KOPT-K1 (cell line): ENCODE measurements around the gene HSD17B8.
A peak's percentile ranks its signal among the peaks of the same experiment; 100 is the strongest.

ENCODE experiments used
- H3K27ac ChIP-seq: fragments of 200-600 bp; sonication (generic); 2 replicates; pipeline ENCODE4 v1.5.1; 2016; ENCODE audit warnings: antibody characterized with exemption, mild to moderate bottlenecking, low read depth, low read length; ENCODE audit not compliant: poor library complexity, severe bottlenecking
- H3K36me3 ChIP-seq: fragments of 200-600 bp; sonication (generic); 2 replicates; pipeline ENCODE4 v1.5.1; 2017; ENCODE audit warnings: antibody characterized with exemption, mild to moderate bottlenecking, low read length, moderate library complexity; ENCODE audit not compliant: insufficient read depth
- H3K9me3 ChIP-seq: fragments of 200-600 bp; sonication (generic); 2 replicates; pipeline ENCODE4 v1.5.1; 2017; ENCODE audit warnings: antibody characterized with exemption, low read length, mild to moderate bottlenecking; ENCODE audit not compliant: insufficient read depth, poor library complexity, severe bottlenecking

Gene HSD17B8

DNA sequence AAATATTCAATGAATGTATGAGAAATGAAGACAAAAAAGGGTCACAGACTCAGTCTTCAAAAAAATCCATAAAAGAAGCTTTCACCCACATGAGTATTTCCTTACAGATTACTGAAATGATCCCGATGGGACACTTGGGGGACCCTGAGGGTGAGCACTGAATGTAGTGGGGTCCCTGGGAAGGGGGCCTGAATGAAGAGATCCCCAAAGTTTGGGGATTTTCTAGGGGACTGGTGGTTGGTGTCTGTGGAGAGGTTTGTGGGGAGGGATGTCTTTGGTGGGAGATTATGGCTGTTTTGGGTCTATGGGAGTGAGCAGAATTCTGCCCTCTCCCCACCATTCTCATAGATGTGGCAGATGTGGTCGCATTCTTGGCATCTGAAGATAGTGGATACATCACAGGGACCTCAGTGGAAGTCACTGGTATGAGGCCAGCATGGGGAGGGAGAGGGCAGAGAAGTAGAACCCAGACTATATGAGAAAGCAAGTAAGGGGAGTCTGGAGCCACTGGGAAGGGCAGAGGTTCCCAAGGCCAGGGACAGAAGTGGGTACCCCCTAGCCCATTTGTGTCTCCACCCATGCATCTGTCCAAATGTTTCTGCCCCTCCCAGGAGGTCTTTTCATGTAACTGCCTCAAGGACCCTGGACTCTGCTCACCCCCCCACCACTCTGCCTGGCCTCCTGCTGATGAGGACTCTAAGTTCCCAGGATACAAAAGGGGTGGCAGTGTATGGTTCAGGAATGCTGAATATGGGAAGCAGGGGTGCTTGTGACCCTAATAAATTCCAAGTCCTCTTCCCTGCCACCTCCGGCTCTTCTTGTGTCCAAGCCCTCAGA lies 1.8 kb downstream of the HSD17B8 start:
- H3K36me3 ChIP-seq, result peaks cover 42% of the 10 kb centered on the region

DNA sequence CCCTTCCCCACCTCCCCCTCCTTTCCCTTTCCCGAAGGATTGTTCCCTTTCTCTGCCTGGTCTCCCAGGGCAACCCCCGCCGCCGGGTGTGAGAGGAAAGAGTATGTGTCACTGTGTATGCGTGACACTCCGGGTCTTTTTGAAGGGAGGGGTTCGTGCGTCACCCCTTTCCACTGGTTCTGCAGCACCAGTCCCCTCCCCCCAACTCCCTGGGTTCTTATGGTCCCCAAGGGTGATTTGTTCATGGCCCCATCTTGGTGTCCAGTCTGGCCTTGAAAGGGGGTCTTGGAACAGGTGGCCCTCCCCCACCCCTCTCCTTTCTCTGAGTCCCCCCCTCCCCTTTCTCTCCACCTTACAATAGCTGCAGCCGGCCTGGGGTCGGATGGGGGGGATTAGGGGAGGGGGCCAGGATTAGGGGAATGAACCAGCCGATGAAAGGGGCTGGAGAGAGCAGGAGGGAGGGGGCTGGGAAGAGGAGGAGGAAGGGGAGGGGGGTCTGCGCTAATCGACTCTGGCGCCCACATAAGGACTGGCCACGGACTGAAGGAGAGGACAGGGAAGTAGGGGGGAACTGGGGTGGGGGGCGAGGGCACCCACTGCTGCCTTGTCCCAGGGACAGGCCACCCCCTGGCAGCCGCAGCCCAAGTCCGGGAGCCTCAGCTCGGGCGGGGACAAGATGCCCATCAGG lies 2.6 kb downstream of the HSD17B8 start:
- Histone ChIP-seq H3K27ac (no peak overlapping the region), H3K36me3 (peaks cover 41% of the 10 kb centered on the region), H3K9me3 (no peaks in the 10 kb centered on the region)

More for the DNA sequence above, 1.8 kb downstream of the HSD17B8 start:
- Histone ChIP-seq H3K27ac (no peak overlapping the region), H3K9me3 (no peaks in the 10 kb centered on the region)

DNA sequence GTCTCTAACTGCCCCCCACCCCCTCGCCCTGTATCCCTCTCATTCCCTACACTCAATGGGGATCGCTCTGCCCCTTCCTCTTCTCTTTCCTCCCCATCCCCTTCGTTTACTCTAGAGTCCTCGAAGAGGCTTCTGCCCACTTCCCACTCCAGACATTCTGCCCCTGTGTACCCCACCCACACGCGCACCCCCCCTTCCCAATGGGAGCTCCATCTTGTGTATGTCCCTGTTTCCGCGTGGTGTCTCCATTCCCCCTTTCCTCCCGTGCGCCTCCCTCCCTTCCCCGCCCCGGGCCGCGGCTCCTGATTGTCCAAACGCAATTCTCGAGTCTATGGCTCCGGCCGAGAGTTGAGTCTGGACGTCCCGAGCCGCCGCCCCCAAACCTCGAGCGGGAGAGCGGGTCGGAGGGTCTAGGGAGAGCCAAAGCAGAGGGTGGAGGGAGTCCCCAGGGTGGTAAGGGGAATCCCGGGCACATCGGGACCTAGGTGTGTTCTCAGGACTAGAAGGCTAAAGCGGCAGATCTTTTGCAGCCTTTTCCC lies 3.2 kb downstream of the HSD17B8 start:
- H3K9me3 ChIP-seq, result no peaks in the 10 kb centered on the region
- peaks cover 35% of the 10 kb centered on the region for H3K36me3 ChIP-seq
- peak overlapping the region; percentile 79 for H3K27ac ChIP-seq

DNA sequence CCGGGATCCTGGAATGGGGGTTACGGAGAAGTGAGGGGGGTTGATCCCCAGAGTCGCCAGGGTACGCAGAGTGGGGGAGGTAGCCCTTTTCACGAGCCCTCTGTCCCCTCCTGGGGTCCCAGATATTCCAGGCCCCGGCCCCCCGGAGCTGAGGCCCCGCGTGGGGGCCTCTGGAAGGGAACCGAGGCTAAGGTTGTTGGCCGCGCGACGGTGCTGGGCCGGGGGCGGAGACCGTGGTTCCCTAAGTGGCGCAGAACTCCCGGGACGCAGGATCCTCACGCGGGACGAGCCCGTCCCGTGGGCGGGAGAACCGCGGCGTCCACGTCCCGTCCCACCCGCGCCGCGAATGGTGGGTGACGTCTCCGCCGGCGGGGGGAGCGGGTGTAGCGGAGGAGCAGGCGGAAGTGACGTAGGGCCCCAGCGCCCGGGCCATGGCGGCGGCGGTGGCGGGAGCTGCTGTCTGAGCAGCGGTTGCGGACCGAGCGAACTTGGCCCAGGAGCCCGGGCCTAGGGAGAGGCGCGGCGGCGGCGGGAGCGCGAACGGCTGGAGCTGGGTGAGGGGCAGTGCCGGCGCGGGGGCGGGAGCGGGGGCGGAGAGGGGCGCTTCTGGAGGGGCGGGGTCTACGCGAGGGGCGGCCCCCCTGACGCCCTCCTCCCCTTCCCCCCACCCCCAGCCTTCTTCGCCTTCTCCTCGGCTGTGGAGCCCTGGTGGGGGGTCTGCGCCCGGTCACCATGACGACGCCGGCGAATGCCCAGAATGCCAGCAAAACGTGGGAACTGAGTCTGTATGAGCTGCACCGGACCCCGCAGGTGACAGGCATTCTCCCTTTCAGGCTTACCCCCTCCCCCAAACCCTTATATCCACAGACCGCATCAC lies 3.9 kb downstream of the HSD17B8 start, which contains the start of gene RING1:
Gene RING1 (plus strand): TSS at position 410 of the 877 bp plus-strand sequence. CDS start 323 bp downstream, at position 733.
- Histone ChIP-seq H3K36me3 (peaks cover 28% of the 10 kb centered on the region), H3K27ac (peak within 1 kb of the TSS; percentile 79), H3K9me3 (no peaks in the 10 kb centered on the region)

DNA sequence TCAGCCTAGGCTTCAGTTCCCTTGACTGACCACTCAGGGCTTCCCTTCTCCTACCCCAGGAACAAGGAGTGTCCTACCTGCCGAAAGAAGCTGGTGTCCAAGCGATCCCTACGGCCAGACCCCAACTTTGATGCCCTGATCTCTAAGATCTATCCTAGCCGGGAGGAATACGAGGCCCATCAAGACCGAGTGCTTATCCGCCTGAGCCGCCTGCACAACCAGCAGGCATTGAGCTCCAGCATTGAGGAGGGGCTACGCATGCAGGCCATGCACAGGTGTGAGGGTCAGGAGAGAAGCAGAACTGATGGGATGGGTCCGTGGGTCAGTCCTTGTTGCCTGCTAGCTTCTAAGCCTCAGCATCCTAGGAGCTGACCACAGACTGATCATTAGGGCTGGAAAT lies 5.4 kb downstream of the HSD17B8 start:
- peaks cover 21% of the 10 kb centered on the region for H3K36me3 ChIP-seq
- H3K9me3 ChIP-seq, result no peaks in the 10 kb centered on the region
- no peak overlapping the region for H3K27ac ChIP-seq

DNA sequence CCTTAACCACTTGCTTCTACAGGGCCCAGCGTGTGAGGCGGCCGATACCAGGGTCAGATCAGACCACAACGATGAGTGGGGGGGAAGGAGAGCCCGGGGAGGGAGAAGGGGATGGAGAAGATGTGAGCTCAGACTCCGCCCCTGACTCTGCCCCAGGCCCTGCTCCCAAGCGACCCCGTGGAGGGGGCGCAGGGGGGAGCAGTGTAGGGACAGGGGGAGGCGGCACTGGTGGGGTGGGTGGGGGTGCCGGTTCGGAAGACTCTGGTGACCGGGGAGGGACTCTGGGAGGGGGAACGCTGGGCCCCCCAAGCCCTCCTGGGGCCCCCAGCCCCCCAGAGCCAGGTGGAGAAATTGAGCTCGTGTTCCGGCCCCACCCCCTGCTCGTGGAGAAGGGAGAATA lies 6.7 kb downstream of the HSD17B8 start:
- no peak overlapping the region for H3K27ac ChIP-seq
- peaks cover 21% of the 10 kb centered on the region for H3K36me3 ChIP-seq
- H3K9me3 ChIP-seq, result no peaks in the 10 kb centered on the region

DNA sequence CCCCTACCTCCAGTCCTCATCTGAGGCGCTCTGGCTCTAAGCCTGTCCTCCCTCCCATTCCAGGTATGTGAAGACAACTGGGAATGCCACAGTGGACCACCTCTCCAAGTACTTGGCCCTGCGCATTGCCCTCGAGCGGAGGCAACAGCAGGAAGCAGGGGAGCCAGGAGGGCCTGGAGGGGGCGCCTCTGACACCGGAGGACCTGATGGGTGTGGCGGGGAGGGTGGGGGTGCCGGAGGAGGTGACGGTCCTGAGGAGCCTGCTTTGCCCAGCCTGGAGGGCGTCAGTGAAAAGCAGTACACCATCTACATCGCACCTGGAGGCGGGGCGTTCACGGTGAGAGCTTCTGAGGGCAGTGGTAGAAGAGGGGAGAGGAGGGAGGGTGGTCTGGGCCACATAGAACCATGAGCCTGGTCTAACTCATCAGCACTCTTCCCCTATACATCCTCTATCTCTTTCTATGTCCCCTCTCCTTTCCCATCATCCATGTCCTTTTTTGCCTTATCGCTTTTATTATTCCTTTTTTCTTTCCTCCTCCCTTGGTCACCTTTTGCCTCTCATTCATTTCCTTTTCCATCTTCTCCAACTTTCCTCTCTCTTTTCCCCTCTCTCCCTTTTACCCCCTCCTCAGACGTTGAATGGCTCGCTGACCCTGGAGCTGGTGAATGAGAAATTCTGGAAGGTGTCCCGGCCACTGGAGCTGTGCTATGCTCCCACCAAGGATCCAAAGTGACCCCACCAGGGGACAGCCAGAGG lies 7.4 kb downstream of the HSD17B8 start:
- no peak overlapping the region for H3K27ac ChIP-seq
- peaks cover 21% of the 10 kb centered on the region for H3K36me3 ChIP-seq
- no peaks in the 10 kb centered on the region for H3K9me3 ChIP-seq

DNA sequence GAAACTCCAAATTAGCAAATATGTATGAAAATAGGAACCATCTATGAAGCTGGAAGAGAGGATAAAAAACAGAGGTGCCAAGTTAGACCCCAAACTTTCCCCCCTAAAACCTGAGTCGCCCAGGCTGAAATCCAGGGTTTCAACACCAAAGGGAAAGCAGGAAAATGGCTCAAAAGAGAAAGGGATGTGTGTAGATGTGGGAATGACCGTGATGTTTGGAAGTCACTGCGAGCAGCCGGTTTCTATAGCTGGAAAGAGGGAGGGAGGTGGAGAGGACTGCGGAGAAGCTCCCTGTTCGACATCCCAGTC lies 8.4 kb downstream of the HSD17B8 start:
- Histone ChIP-seq H3K9me3 (no peaks in the 10 kb centered on the region), H3K36me3 (peaks cover 21% of the 10 kb centered on the region), H3K27ac (no peak overlapping the region)

DNA sequence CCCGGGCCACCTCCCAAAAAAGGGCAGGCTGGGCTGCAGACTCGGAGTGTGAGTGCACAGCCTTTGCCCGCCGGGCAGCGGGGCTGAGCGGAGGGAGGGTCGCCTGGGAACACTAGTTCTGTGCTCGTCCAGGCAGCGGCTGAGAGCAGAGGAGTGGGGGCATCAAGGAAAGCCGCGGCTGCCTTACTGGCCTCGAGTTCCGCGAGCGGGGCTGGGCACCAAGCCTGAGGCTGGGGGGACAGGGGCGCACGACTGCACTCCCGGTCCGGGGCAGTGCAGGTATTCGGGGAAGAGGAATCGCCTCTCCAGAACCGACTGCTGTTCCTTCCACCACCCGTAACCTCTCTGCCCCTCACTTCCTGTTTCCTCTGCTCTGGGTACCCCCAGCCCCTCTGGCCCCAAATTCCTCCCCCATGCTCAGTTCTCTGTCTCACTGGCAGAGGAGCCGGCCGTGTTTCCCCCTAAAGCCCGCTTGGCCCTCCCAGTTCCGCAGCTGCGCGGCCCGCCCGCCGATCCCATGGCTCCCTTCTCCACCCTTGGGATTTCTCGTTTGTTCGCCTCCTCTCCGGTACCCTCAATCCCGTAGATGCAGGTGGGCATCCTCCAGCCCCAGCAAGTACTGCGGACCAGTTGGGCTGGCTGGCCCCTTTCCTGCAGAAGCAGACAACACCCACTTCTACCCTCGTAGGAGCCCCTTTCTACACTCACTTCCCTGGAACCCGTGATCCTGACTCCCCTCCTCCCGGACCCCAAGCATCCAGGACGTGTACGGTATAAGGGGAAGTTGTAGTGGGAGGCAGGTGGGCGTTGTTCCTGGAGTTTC lies 8.9 kb downstream of the HSD17B8 start:
- Histone ChIP-seq H3K36me3 (peaks cover 21% of the 10 kb centered on the region), H3K27ac (no peak overlapping the region), H3K9me3 (no peaks in the 10 kb centered on the region)

DNA sequence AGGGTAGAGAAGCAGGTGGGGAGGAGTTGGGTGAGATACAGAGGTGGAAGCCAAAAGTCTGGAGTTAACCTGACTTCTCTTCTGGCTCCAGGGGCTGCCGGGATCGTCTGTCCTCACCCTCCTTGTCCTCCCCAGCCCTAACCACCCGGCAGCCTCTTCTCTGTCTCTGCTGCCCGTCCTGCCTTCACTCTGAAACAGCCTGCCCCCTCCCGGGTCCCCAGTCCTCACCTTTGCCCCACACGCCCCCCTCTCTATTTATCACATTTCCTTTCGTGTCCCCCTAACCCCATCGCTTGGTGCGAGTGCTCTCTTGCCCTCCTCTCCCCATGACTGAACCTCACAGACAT lies 9.5 kb downstream of the HSD17B8 start:
- H3K36me3 ChIP-seq, result peaks cover 21% of the 10 kb centered on the region
- H3K9me3 ChIP-seq, result no peaks in the 10 kb centered on the region
- H3K27ac ChIP-seq, result no peak overlapping the region

DNA sequence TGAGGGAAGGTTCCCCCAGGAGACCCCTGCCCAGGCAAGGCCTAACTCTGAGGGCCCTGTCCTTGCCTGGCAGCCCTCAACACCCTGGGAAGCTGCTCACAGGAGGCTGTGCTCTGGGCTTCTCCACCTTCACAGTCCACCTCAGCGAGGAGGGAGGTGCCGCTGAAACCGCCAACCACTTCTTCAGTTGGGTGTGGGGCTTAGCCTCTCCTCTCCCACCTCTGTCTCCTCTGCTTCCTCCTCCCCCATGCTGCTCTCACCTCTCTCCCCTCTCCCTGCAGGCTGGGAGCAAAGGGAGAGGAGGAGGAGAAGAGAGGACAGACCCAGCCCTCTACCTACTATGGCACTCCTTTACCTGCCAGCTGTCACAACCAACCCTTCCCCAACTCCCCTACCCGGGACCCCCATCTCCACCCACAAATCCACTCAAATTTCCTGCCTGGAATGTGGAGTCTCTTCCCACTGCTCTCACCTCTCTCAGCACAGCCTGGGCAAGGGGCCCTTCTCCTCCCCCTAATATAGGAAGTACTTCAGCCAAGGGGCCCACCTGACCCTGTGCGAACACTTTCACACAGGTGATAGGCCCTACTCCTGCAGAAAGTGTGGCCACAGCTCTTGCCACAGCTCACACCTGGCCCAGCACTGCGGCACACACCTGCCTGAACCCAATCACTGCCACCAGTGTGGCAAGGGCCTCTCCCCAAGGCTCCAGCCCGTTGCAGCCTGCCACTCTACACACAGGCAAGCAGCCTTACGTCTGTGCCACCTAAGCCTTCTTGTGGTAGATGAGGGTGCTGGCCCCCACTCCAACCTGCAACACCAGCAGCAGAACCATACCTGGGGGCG lies 11.0 kb downstream of the HSD17B8 start:
- Histone ChIP-seq H3K27ac (no peak overlapping the region), H3K36me3 (peaks cover 9% of the 10 kb centered on the region; the same call in 1 of the 2 replicates), H3K9me3 (no peaks in the 10 kb centered on the region)

DNA sequence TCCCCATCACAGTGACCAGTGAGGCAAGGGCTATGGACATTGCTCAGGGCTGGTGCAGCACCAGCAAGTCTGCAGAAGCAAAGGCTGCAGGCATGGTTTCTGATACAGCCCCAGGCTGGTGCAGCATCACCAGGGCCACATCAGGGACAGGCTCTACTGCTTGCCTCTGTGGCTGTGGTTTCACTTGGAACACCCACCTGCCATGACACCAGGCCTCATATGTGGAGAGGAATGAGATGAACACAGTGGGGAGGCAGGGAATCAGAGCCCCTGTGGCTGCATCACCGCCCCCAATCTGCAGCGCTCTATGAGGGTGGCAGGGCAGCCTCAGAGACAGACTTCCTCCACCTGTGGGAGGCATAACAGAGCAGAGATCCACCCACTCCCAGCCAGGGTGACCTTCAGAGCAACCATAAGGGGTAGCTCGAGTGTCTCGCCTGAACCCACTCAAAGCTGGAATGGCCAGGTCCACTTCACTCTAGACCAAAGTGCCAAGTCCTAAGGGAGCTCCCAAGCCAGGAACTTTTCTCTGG lies 11.7 kb downstream of the HSD17B8 start:
- H3K27ac ChIP-seq, result no peak overlapping the region
- H3K36me3 ChIP-seq, result peaks cover 3% of the 10 kb centered on the region; the same call in 1 of the 2 replicates
- H3K9me3 ChIP-seq, result no peaks in the 10 kb centered on the region

DNA sequence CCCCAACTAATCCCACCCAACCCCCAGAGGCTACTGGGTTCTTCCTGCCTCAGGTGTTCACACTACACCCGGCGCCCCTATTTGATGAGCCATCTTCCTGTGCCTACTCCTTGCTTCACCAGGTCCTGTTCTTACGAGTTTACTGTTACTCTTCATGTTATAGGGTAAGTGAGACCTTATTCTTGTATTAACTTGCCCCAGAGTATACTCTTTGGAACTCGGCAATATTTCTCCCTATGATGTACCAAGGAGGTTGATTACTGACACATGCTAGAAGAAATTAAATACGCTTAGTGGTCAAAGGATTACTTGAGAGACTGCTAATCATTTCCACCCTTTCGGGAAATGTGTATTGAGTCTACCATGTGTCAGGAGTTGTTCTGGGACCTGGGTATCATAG lies 12.8 kb downstream of the HSD17B8 start:
- H3K36me3 ChIP-seq, result no peaks in the 10 kb centered on the region
- H3K9me3 ChIP-seq, result no peaks in the 10 kb centered on the region
- no peak overlapping the region for H3K27ac ChIP-seq
